GM23248 (cell line): ENCODE results near the gene CTIF. TPM values are rescaled to one million over a fixed set of nuclear protein-coding genes. Genes with fewer than 3 reads are reported as not detected.
A peak's percentile ranks its signal among the peaks of the same experiment; 100 is the strongest.

Source experiments
- DNase-seq: peaks from one replicate; pipeline ENCODE4 v3.0.0-alpha.2; 2015
- H2AFZ ChIP-seq: fragments of 200-600 bp; sonication (generic); 2 replicates; pipeline ENCODE4 v1.6.1; 2016; ENCODE audit warnings: antibody characterized with exemption
- H3F3A ChIP-seq: fragments of 200-600 bp; sonication (generic); 2 replicates; pipeline ENCODE4 v1.6.1; 2016; ENCODE audit warnings: mild to moderate bottlenecking, antibody characterized with exemption, mixed run types; ENCODE audit not compliant: insufficient read depth
- H3K27ac ChIP-seq: fragments of 200-600 bp; sonication (generic); 2 replicates; pipeline ENCODE4 v1.5.1; 2016; ENCODE audit warnings: mild to moderate bottlenecking
- H3K27me3 ChIP-seq: fragments of 200-600 bp; sonication (generic); replicated peaks from 2 replicates; pipeline ENCODE4 v1.6.1; 2016; ENCODE audit warnings: mild to moderate bottlenecking; ENCODE audit not compliant: insufficient read depth
- H3K36me3 ChIP-seq: fragments of 200-600 bp; sonication (generic); 2 replicates; pipeline ENCODE4 v1.6.1; 2016; ENCODE audit warnings: low read depth, mild to moderate bottlenecking
- H3K4me1 ChIP-seq: fragments of 200-600 bp; sonication (generic); 2 replicates; pipeline ENCODE4 v1.6.1; 2016; ENCODE audit warnings: mild to moderate bottlenecking; ENCODE audit not compliant: insufficient read depth
- H3K4me2 ChIP-seq: fragments of 200-600 bp; sonication (generic); one replicate; pipeline ENCODE4 v1.6.1; 2016; ENCODE audit warnings: mild to moderate bottlenecking; ENCODE audit not compliant: unreplicated experiment
- H3K4me3 ChIP-seq: fragments of 200-600 bp; sonication (generic); 2 replicates; pipeline ENCODE4 v1.5.1; 2016; ENCODE audit warnings: mild to moderate bottlenecking
- H3K79me2 ChIP-seq: fragments of 200-600 bp; sonication (generic); 2 replicates; pipeline ENCODE4 v1.6.1; 2016; ENCODE audit warnings: mild to moderate bottlenecking; ENCODE audit not compliant: insufficient read depth
- H3K9ac ChIP-seq: fragments of 200-600 bp; sonication (generic); 2 replicates; pipeline ENCODE4 v1.6.1; 2016; ENCODE audit warnings: mild to moderate bottlenecking
- H3K9me2 ChIP-seq: fragments of 200-600 bp; sonication (generic); 2 replicates; pipeline ENCODE4 v1.6.1; 2016; ENCODE audit warnings: mixed run types, mild to moderate bottlenecking, moderate library complexity; ENCODE audit not compliant: insufficient read depth
- H3K9me3 ChIP-seq: fragments of 200-600 bp; sonication (generic); one replicate; pipeline ENCODE4 v1.6.1; 2017; ENCODE audit warnings: low read depth
- H4K20me1 ChIP-seq: fragments of 200-600 bp; sonication (generic); 2 replicates; pipeline ENCODE4 v1.6.0; 2016; ENCODE audit not compliant: insufficient read depth
- EZH2 ChIP-seq: fragments of 200-600 bp; sonication (generic); IDR thresholded peaks from 2 replicates; pipeline ENCODE4 v1.6.1; 2018; ENCODE audit warnings: antibody characterized with exemption, mild to moderate bottlenecking; ENCODE audit not compliant: insufficient read depth, poor library complexity, severe bottlenecking
- EZH2phosphoT487 ChIP-seq: fragments of 200-600 bp; sonication (generic); IDR thresholded peaks from 2 replicates; pipeline ENCODE4 v1.6.1; 2018; ENCODE audit warnings: antibody characterized with exemption, moderate library complexity, mild to moderate bottlenecking, low read depth; ENCODE audit not compliant: insufficient read depth
- WGBS, 2 experiments: methylation state at CpG; one replicate each; pipeline ENCODE4 v1.1.6; 2015 to 2017; ENCODE audit warnings: low lambda C conversion rate in 2 of 2, low coverage in 1 of 2; ENCODE audit errors: missing lambda C conversion rate in 2 of 2; 5-methylcytosine and 5-hydroxymethylcytosine counted together
- in situ Hi-C: fragments of 300-500 bp; cut with MboI; formaldehyde crosslinking; loops from 2 replicates; pipeline ENCODE4 v1.15.0; 2020
- polyA plus RNA-seq: library from polyadenylated mRNA; unstranded; fragments of >200 nt; fragmentation: Nextera tagmentation; extraction: Ambion mirVana; gene quantifications from 2 replicates; pipeline ENCODE4 v1.2.1, GENCODE V29; 2016
- total RNA-seq: library from RNA; depleted of rRNA; stranded (reverse); fragments of >200 nt; shearing (Covaris generic); gene quantifications from 2 replicates; pipeline ENCODE4 v1.2.3, GENCODE V29; 2014

The CTIF gene
- total and polyA plus RNA-seq, 2 experiments from 2014 or later = 21.5 to 46.8 TPM

GRCh38 chr18:48831802-48832201, 293.0 kb downstream of the CTIF start:
- no peak for DNase-seq
- peaks cover 22% of the 10 kb centered on the region for H3F3A ChIP-seq
- H4K20me1 ChIP-seq = no peaks in the 10 kb centered on the region
- H3K9me3 ChIP-seq = no peaks in the 10 kb centered on the region
- no peak overlapping the region; the same call in 1 of the 2 replicates for H3K9ac ChIP-seq
- no peak overlapping the region for H2AFZ ChIP-seq
- H3K4me3 ChIP-seq = no peak overlapping the region
- H3K36me3 ChIP-seq = no peaks in the 10 kb centered on the region
- H3K4me2 ChIP-seq = no peak overlapping the region
- peaks cover 60% of the 10 kb centered on the region for H3K4me1 ChIP-seq
- WGBS, 2 experiments = 91 to 93% methylated on average over 6 of the region's 6 CpGs
- TF ChIP-seq EZH2 (no peak), EZH2phosphoT487 (no peak)
- peaks cover 45% of the 10 kb centered on the region for H3K79me2 ChIP-seq
- H3K27me3 ChIP-seq = no peaks in the 10 kb centered on the region
- H3K9me2 ChIP-seq = no peaks in the 10 kb centered on the region
- in situ Hi-C loops = no loop called here
- H3K27ac ChIP-seq = no peak overlapping the region

- Histone ChIP-seq H3K4me2 (peak overlapping the region; percentile 50), H3K9me2 (no peaks in the 10 kb centered on the region), H2AFZ (no peak overlapping the region), H3K4me3 (peak overlapping the region; percentile 25; the same call in 1 of the 2 replicates), H3K27me3 (no peaks in the 10 kb centered on the region), H4K20me1 (no peaks in the 10 kb centered on the region), H3K36me3 (no peaks in the 10 kb centered on the region), H3K79me2 (peaks cover 43% of the 10 kb centered on the region), H3K9me3 (no peaks in the 10 kb centered on the region), H3K4me1 (peaks cover 55% of the 10 kb centered on the region), H3K9ac (peak overlapping the region; percentile 57), H3K27ac (peak overlapping the region; percentile 74), H3F3A (peaks cover 20% of the 10 kb centered on the region)
- peak; percentile 78 for DNase-seq
- 57 to 67% methylated on average over 16 of the region's 16 CpGs for WGBS, 2 experiments
- in situ Hi-C loops = no loop called here
- TF ChIP-seq EZH2phosphoT487 = no peak
- no peak for TF ChIP-seq EZH2
These were observed 294.3 kb downstream of the CTIF start for GRCh38 chr18:48832938-48833700.

- H3K4me2 ChIP-seq = peak overlapping the region; percentile 34
- TF ChIP-seq EZH2phosphoT487 = no peak
- peak overlapping the region; percentile 57 for H3K9ac ChIP-seq
- peaks cover 55% of the 10 kb centered on the region for H3K4me1 ChIP-seq
- H3K4me3 ChIP-seq = peak overlapping the region; percentile 19; the same call in 1 of the 2 replicates
- H3K27me3 ChIP-seq = no peaks in the 10 kb centered on the region
- H3F3A ChIP-seq = peaks cover 26% of the 10 kb centered on the region
- no peaks in the 10 kb centered on the region for H3K9me3 ChIP-seq
- peaks cover 37% of the 10 kb centered on the region for H3K79me2 ChIP-seq
- no peaks in the 10 kb centered on the region for H3K9me2 ChIP-seq
- no peak overlapping the region for H2AFZ ChIP-seq
- DNase-seq = no peak
- H3K27ac ChIP-seq = peak overlapping the region; percentile 74
- 95% methylated on average over 12 to 13 of the region's 13 CpGs for WGBS, 2 experiments
- H4K20me1 ChIP-seq = no peaks in the 10 kb centered on the region
- no peaks in the 10 kb centered on the region for H3K36me3 ChIP-seq
- in situ Hi-C loops = no loop called here
These were observed 295.0 kb downstream of the CTIF start for GRCh38 chr18:48833701-48834412.

DNA sequence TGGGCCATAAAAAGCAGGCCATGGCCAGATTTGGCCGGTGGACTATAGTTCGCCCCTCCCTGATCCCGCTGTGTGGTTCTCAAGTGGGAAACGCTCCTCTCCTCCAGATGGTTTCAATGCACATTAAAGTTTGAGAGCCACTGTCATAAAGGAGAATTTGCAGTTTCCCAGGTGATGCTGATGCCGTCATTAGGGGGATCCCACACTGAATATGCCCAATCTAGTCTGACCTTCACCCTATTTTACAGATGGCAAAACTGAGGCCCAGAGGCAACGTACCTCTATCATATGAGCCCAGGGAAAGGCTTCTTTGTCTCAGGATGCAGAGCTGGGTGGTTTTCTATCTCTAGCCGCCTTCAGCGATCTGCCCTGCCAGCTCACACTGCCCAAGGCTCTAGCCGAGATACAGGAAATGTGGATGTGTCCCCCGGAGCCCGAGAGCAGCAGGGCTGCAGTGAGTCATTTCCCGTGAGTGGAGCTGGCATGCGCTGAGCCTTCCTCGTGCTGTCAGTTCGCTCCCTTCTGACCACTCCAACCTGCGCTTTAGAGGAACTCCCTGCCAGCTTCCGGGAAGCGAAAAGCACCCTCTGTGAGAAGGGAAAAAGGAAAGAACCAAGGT, 295.7 kb downstream of the CTIF start:
- no peaks in the 10 kb centered on the region for H3K36me3 ChIP-seq
- no peaks in the 10 kb centered on the region for H3K27me3 ChIP-seq
- H3K9me2 ChIP-seq = no peaks in the 10 kb centered on the region
- in situ Hi-C loops = no loop called here
- H3K79me2 ChIP-seq = peaks cover 30% of the 10 kb centered on the region
- peak overlapping the region; percentile 19; the same call in 1 of the 2 replicates for H3K4me3 ChIP-seq
- H2AFZ ChIP-seq = no peak overlapping the region
- peak overlapping the region; percentile 74 for H3K27ac ChIP-seq
- H3K9ac ChIP-seq = peak overlapping the region; percentile 57
- DNase-seq = peak; percentile 98
- peak overlapping the region; percentile 31 for H3K4me2 ChIP-seq
- H3K4me1 ChIP-seq = peaks cover 58% of the 10 kb centered on the region
- 27 to 32% methylated on average over 18 of the region's 18 CpGs for WGBS, 2 experiments
- TF ChIP-seq EZH2phosphoT487 (no peak), EZH2 (no peak)
- peaks cover 31% of the 10 kb centered on the region for H3F3A ChIP-seq
- H4K20me1 ChIP-seq = no peaks in the 10 kb centered on the region
- H3K9me3 ChIP-seq = no peaks in the 10 kb centered on the region
